H9 (cell line): ENCODE data around the gene ARCN1. TPM values are rescaled to one million over a fixed set of nuclear protein-coding genes. Genes with fewer than 3 reads are reported as not detected.

ENCODE experiments used
- DNase-seq: peaks from one replicate; pipeline ENCODE4 v3.0.0-alpha.2; 2017
- H2AFZ ChIP-seq: one replicate; pipeline ENCODE4 v1.6.1; 2013; ENCODE audit warnings: mild to moderate bottlenecking, low read length, control low read depth, moderate library complexity
- H2AK5ac ChIP-seq: 2 replicates; pipeline ENCODE4 v1.6.1; 2013; ENCODE audit warnings: low read length, control low read depth, mixed read lengths; ENCODE audit not compliant: insufficient read length
- H2BK120ac ChIP-seq: one replicate; pipeline ENCODE4 v1.6.1; 2013; ENCODE audit warnings: low read depth, mild to moderate bottlenecking, low read length, control low read depth, inconsistent platforms; ENCODE audit not compliant: poor library complexity, severe bottlenecking
- H2BK12ac ChIP-seq: 2 replicates; pipeline ENCODE4 v1.6.1; 2013; ENCODE audit warnings: low read length, control low read depth, mixed read lengths, low read depth; ENCODE audit not compliant: insufficient read length
- H2BK15ac ChIP-seq: 2 replicates; pipeline ENCODE4 v1.6.1; 2013; ENCODE audit warnings: low read depth, low read length, control low read depth
- H2BK20ac ChIP-seq: one replicate; pipeline ENCODE4 v1.6.1; 2013; ENCODE audit warnings: low read depth, mild to moderate bottlenecking, low read length, control low read depth, inconsistent platforms; ENCODE audit not compliant: poor library complexity, severe bottlenecking
- H2BK5ac ChIP-seq: 2 replicates; pipeline ENCODE4 v1.6.1; 2013; ENCODE audit warnings: low read length, control low read depth, mixed read lengths; ENCODE audit not compliant: insufficient read length
- H3K14ac ChIP-seq: 2 replicates; pipeline ENCODE4 v1.6.1; 2013; ENCODE audit warnings: low read length, control low read depth; ENCODE audit not compliant: insufficient read depth
- H3K18ac ChIP-seq: 2 replicates; pipeline ENCODE4 v1.6.1; 2013; ENCODE audit warnings: low read depth, mild to moderate bottlenecking, mixed read lengths, low read length, control low read depth; ENCODE audit not compliant: insufficient read length
- H3K23ac ChIP-seq: 2 replicates; pipeline ENCODE4 v1.6.1; 2013; ENCODE audit warnings: low read length, control low read depth, mixed read lengths, low read depth; ENCODE audit not compliant: insufficient read length
- H3K23me2 ChIP-seq: 2 replicates; pipeline ENCODE4 v1.6.1; 2013; ENCODE audit warnings: low read depth, mild to moderate bottlenecking, mixed read lengths, low read length, control low read depth; ENCODE audit not compliant: insufficient read length, poor library complexity, severe bottlenecking
- H3K27ac ChIP-seq: 2 replicates; pipeline ENCODE4 v1.5.1; 2013; ENCODE audit warnings: low read length, control low read depth, mixed read lengths, low read depth; ENCODE audit not compliant: insufficient read length
- H3K27me3 ChIP-seq: 2 replicates; pipeline ENCODE4 v1.6.1; 2013; ENCODE audit warnings: low read length, control low read depth, inconsistent platforms; ENCODE audit not compliant: insufficient read depth
- H3K4ac ChIP-seq: 2 replicates; pipeline ENCODE4 v1.6.1; 2013; ENCODE audit warnings: low read depth, mild to moderate bottlenecking, control low read depth, inconsistent platforms, low read length, moderate library complexity
- H3K4me1 ChIP-seq: 2 replicates; pipeline ENCODE4 v1.6.1; 2013; ENCODE audit warnings: low read length, control low read depth, inconsistent platforms; ENCODE audit not compliant: insufficient read depth
- H3K4me2 ChIP-seq: 2 replicates; pipeline ENCODE4 v1.6.1; 2013; ENCODE audit warnings: low read length, control low read depth, mixed read lengths; ENCODE audit not compliant: insufficient read length, insufficient read depth
- H3K56ac ChIP-seq: 2 replicates; pipeline ENCODE4 v1.6.1; 2013; ENCODE audit warnings: low read depth, mild to moderate bottlenecking, mixed read lengths, low read length, control low read depth; ENCODE audit not compliant: insufficient read length
- H3K79me1 ChIP-seq: 2 replicates; pipeline ENCODE4 v1.6.1; 2013; ENCODE audit warnings: low read depth, mild to moderate bottlenecking, moderate library complexity, low read length, control low read depth, inconsistent platforms; ENCODE audit not compliant: insufficient read depth, poor library complexity, severe bottlenecking
- H3K79me2 ChIP-seq: 2 replicates; pipeline ENCODE4 v1.6.1; 2013; ENCODE audit warnings: low read length, control low read depth, inconsistent platforms; ENCODE audit not compliant: insufficient read depth
- H3K9ac ChIP-seq: 2 replicates; pipeline ENCODE4 v1.6.1; 2013; ENCODE audit warnings: low read length, control low read depth, mixed read lengths; ENCODE audit not compliant: insufficient read length; ENCODE audit errors: extremely low read depth
- H3K9me3 ChIP-seq: one replicate; pipeline ENCODE4 v1.6.1; 2013; ENCODE audit warnings: low read depth, low read length, inconsistent platforms; ENCODE audit not compliant: control insufficient read depth
- H3T11ph ChIP-seq: one replicate; pipeline ENCODE4 v1.6.1; 2013; ENCODE audit warnings: mild to moderate bottlenecking, low read length, control low read depth, inconsistent platforms
- H4K20me1 ChIP-seq: one replicate; pipeline ENCODE4 v1.6.1; 2013; ENCODE audit not compliant: control insufficient read depth, insufficient read length, insufficient read depth
- H4K5ac ChIP-seq: 2 replicates; pipeline ENCODE4 v1.6.1; 2013; ENCODE audit warnings: low read depth, mild to moderate bottlenecking, mixed read lengths, low read length, control low read depth; ENCODE audit not compliant: insufficient read length
- H4K8ac ChIP-seq: replicated peaks from 2 replicates; pipeline ENCODE4 v1.6.1; 2013; ENCODE audit warnings: low read length, control low read depth, mixed read lengths, low read depth; ENCODE audit not compliant: insufficient read length
- H4K91ac ChIP-seq: 2 replicates; pipeline ENCODE4 v1.6.1; 2013; ENCODE audit warnings: low read depth, mild to moderate bottlenecking, moderate library complexity, mixed read lengths, low read length, control low read depth; ENCODE audit not compliant: insufficient read length
- H3K27ac Mint-ChIP-seq, 3 experiments: 2 replicates in 2 of 3; 3 replicates in 1 of 3; pipeline ENCODE4 v1.8.0; 2020 to 2021; ENCODE audit warnings: mixed read lengths in 3 of 3, mild to moderate bottlenecking in 1 of 3, moderate library complexity in 1 of 3
- H3K27me3 Mint-ChIP-seq: 2 replicates; pipeline ENCODE4 v1.8.0; 2021; ENCODE audit warnings: low read depth, mild to moderate bottlenecking, moderate library complexity, mixed read lengths
- H3K36me3 Mint-ChIP-seq, 3 experiments: 2 replicates in 2 of 3; 3 replicates in 1 of 3; pipeline ENCODE4 v1.8.0; 2020 to 2021; ENCODE audit warnings: low read depth in 3 of 3, mixed read lengths in 3 of 3; ENCODE audit not compliant: insufficient read depth in 1 of 3
- H3K4me1 Mint-ChIP-seq, 2 experiments: 2 replicates each; pipeline ENCODE4 v1.8.0; 2020; ENCODE audit warnings: mixed read lengths in 2 of 2
- H3K4me3 Mint-ChIP-seq, 2 experiments: 2 replicates in 1 of 2; 3 replicates in 1 of 2; pipeline ENCODE4 v1.8.0; 2020 to 2021; ENCODE audit warnings: mild to moderate bottlenecking in 2 of 2, mixed read lengths in 2 of 2, moderate library complexity in 1 of 2
- H3K9me3 Mint-ChIP-seq, 2 experiments: 2 replicates in 1 of 2; 3 replicates in 1 of 2; pipeline ENCODE4 v1.8.0; 2020; ENCODE audit warnings: mild to moderate bottlenecking in 2 of 2, mixed read lengths in 2 of 2, moderate library complexity in 1 of 2
- WGBS: extraction: QIAGEN DNeasy Blood & Tissue Kit; methylation state at CpG from one replicate; pipeline ENCODE4 v1.1.7; 2013; ENCODE audit warnings: missing lambda C conversion rate, low lambda C conversion rate, mixed read lengths; ENCODE audit not compliant: insufficient read length; ENCODE audit errors: extremely low coverage; 5-methylcytosine and 5-hydroxymethylcytosine counted together
- total RNA-seq: library from RNA; stranded (reverse); gene quantifications from 2 replicates; pipeline ENCODE4 v1.2.1, GENCODE V29; 2021
- TF ChIP-seq, protein P1 (sequence below): fragments of 200-600 bp; sonication (generic); conservative IDR thresholded peaks from 3 replicates; pipeline ENCODE4 v1.8.0; 2021; ENCODE audit warnings: antibody characterized with exemption, mild to moderate bottlenecking

The ARCN1 gene
- total RNA-seq, 1 experiment from 2014 or later = 152 TPM

DNA sequence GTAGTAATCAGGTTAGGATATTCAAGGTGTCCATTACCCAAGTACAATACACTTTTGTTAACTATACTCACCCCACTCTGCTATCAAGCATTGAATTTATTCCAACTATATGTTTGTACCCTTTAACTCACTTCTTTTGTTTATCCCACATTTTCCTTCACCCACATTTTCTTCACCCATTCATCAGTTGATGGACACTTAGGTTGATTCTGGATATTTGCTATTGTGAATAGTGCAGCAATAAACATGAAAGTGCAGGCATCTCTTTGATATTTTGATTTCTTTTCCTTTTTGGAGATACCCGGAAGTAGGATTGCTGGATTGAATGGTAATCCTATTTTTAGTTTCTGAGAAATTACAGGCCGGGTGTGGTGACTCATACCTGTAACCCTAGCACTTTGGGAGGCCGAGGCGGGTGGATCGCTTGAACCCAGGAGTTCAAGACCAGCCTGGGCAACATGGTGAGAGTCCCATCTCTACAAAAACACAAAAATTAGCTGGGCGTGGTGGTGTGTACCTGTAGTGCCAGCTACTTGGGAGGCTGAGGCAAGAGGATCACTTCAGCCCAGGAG lies 34.7 kb upstream of the ARCN1 start:
- H3K36me3 Mint-ChIP-seq = peaks cover 0 to 20% (median 15%) of the 10 kb centered on the region in 3 experiments; a peak in 6 of 7 replicates
- Histone ChIP-seq H4K91ac (no peak overlapping the region), H2BK12ac (no peak overlapping the region), H3K4ac (no peak overlapping the region), H3K23me2 (no peaks in the 10 kb centered on the region), H2BK5ac (no peak overlapping the region), H4K20me1 (no peaks in the 10 kb centered on the region), H3K56ac (no peak overlapping the region), H3K79me2 (no peaks in the 10 kb centered on the region), H3K18ac (no peak overlapping the region), H3K14ac (no peak overlapping the region), H3T11ph (no peak overlapping the region), H3K27me3 (no peaks in the 10 kb centered on the region), H2AK5ac (no peak overlapping the region), H4K5ac (no peak overlapping the region), H2BK20ac (no peak overlapping the region), H2BK120ac (no peak overlapping the region), H3K4me1 (no peaks in the 10 kb centered on the region), H3K23ac (no peak overlapping the region), H2AFZ (no peak overlapping the region), H3K79me1 (no peaks in the 10 kb centered on the region), H3K27ac (no peak overlapping the region), H3K9me3 (no peaks in the 10 kb centered on the region), H3K9ac (no peak overlapping the region), H2BK15ac (no peak overlapping the region), H4K8ac (no peak overlapping the region), H3K4me2 (no peak overlapping the region)
- DNase-seq = no peak
- no peaks in the 10 kb centered on the region for H3K9me3 Mint-ChIP-seq
- H3K4me3 Mint-ChIP-seq = no peak overlapping the region
- H3K27ac Mint-ChIP-seq = no peak overlapping the region
- TF ChIP-seq, protein P1, sequence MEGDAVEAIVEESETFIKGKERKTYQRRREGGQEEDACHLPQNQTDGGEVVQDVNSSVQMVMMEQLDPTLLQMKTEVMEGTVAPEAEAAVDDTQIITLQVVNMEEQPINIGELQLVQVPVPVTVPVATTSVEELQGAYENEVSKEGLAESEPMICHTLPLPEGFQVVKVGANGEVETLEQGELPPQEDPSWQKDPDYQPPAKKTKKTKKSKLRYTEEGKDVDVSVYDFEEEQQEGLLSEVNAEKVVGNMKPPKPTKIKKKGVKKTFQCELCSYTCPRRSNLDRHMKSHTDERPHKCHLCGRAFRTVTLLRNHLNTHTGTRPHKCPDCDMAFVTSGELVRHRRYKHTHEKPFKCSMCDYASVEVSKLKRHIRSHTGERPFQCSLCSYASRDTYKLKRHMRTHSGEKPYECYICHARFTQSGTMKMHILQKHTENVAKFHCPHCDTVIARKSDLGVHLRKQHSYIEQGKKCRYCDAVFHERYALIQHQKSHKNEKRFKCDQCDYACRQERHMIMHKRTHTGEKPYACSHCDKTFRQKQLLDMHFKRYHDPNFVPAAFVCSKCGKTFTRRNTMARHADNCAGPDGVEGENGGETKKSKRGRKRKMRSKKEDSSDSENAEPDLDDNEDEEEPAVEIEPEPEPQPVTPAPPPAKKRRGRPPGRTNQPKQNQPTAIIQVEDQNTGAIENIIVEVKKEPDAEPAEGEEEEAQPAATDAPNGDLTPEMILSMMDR = no peak
- no CpG with 5 or more reads among the region's 6 CpGs for WGBS
- H3K27me3 Mint-ChIP-seq = no peaks in the 10 kb centered on the region
- H3K4me1 Mint-ChIP-seq = 0 out of 4 replicates have a peak, but pooled peaks cover 0 to 3% of the 10 kb centered on the region in 2 experiments
